Endothelial cell of umbilical vein (primary cell): ENCODE data around the gene SH3BP5L. TPM values are rescaled to one million over a fixed set of nuclear protein-coding genes. Genes with fewer than 3 reads are reported as not detected.

ENCODE experiments used
- BruUV-seq: library from RNA; stranded (reverse); fragments of 400-500 nt; replicated peaks from 2 replicates; lab custom pipeline; 2021; lab: Mats Ljungman, UMichigan
- CTCF ChIA-PET: fragments of 300-600, 350-600 bp; sonication (Branson Sonifier 250); formaldehyde crosslinking; loops from one replicate; lab custom pipeline; 2021; ENCODE audit warnings: antibody characterized with exemption, inconsistent platforms; lab: Charles Lee
- POLR2A ChIA-PET: fragments of 300-600, 350-600 bp; sonication (Branson Sonifier 250); formaldehyde crosslinking; loops from one replicate; lab custom pipeline; 2021; ENCODE audit warnings: antibody characterized with exemption, inconsistent platforms; lab: Charles Lee
- DNase-seq: peaks from one replicate; pipeline ENCODE4 v3.0.0-alpha.2; 2011; ENCODE audit warnings: low read depth, low spot score
- FAIRE-seq: peaks from 2 replicates; lab custom pipeline; 2011; peaks lifted over from hg19 to GRCh38; lab: Jason Lieb, UNC
- H2AFZ ChIP-seq: 2 replicates; pipeline ENCODE4 v1.6.0; 2012; ENCODE audit warnings: low read depth, low read length, control low read depth, inconsistent platforms
- H3K27ac ChIP-seq: 2 replicates; pipeline ENCODE4 v1.5.1; 2011; ENCODE audit warnings: low read depth, mild to moderate bottlenecking, control low read depth, low read length, moderate library complexity; ENCODE audit not compliant: insufficient read depth
- H3K27me3 ChIP-seq, 2 experiments: 2 replicates each; pipeline versions ENCODE4 v1.6.0 to v1.6.1; 2011; ENCODE audit warnings: low read length in 2 of 2, mixed read lengths in 1 of 2; ENCODE audit not compliant: control insufficient read depth in 2 of 2, insufficient read depth in 2 of 2
- H3K36me3 ChIP-seq, 2 experiments: 2 replicates in 1 of 2; 3 replicates in 1 of 2; pipeline ENCODE4 v1.5.1; 2011; ENCODE audit warnings: low read length in 2 of 2, mild to moderate bottlenecking in 1 of 2, moderate library complexity in 1 of 2; ENCODE audit not compliant: control insufficient read depth in 2 of 2, insufficient read depth in 2 of 2; ENCODE audit errors: extremely low read depth in 1 of 2
- H3K4me1 ChIP-seq: 3 replicates; pipeline ENCODE4 v1.5.1; 2011; ENCODE audit warnings: mild to moderate bottlenecking, low read length; ENCODE audit not compliant: control insufficient read depth, insufficient read depth; ENCODE audit errors: extremely low read depth
- H3K4me2 ChIP-seq: 2 replicates; pipeline ENCODE4 v1.6.1; 2011; ENCODE audit warnings: low read length, control low read depth, mixed read lengths; ENCODE audit not compliant: insufficient read depth
- H3K4me3 ChIP-seq, 3 experiments: fragments of 200-600 bp in 1 of 3; sonication (generic), shearing (Covaris generic) in 1 of 3; replicated peaks in 1 of 3; 2 replicates each; pipeline ENCODE4 v1.5.1; 2011 to 2016; ENCODE audit warnings: control low read depth in 3 of 3, low read length in 3 of 3, mild to moderate bottlenecking in 2 of 3, inconsistent platforms in 1 of 3, low read depth in 1 of 3, moderate library complexity in 1 of 3; ENCODE audit not compliant: insufficient read depth in 1 of 3
- H3K79me2 ChIP-seq: 2 replicates; pipeline ENCODE4 v1.6.0; 2012; ENCODE audit warnings: low read length, inconsistent platforms; ENCODE audit not compliant: control insufficient read depth, insufficient read depth
- H3K9ac ChIP-seq: replicated peaks from 2 replicates; pipeline ENCODE3; 2011; ENCODE audit warnings: low read length, control low read depth; ENCODE audit not compliant: insufficient read depth; ENCODE audit errors: extremely low read depth
- H3K9me1 ChIP-seq: replicated peaks from 3 replicates; pipeline ENCODE4 v1.6.0; 2011; ENCODE audit warnings: mild to moderate bottlenecking, low read length; ENCODE audit not compliant: control insufficient read depth, insufficient read depth; ENCODE audit errors: extremely low read depth
- H3K9me3 ChIP-seq: replicated peaks from 2 replicates; pipeline ENCODE4 v1.5.1; 2012; ENCODE audit warnings: low read length, inconsistent platforms; ENCODE audit not compliant: control insufficient read depth, insufficient read depth
- H4K20me1 ChIP-seq: replicated peaks from 2 replicates; pipeline ENCODE3; 2011; ENCODE audit warnings: mild to moderate bottlenecking, low read length; ENCODE audit not compliant: control insufficient read depth, insufficient read depth; ENCODE audit errors: extremely low read depth
- EZH2 ChIP-seq: IDR thresholded peaks from 2 replicates; pipeline ENCODE4 v1.6.1; 2012; ENCODE audit warnings: borderline replicate concordance, low read depth, mild to moderate bottlenecking, moderate library complexity, low read length, inconsistent platforms; ENCODE audit not compliant: severe bottlenecking
- FOS ChIP-seq: IDR thresholded peaks from 2 replicates; pipeline ENCODE4 v1.6.1; 2011; ENCODE audit warnings: mild to moderate bottlenecking, low read length, moderate library complexity, borderline replicate concordance; ENCODE audit not compliant: insufficient read depth
- GATA2 ChIP-seq: IDR thresholded peaks from 2 replicates; pipeline ENCODE4 v1.7.0; 2011; ENCODE audit warnings: low read depth, mild to moderate bottlenecking, moderate library complexity, mixed read lengths, low read length; ENCODE audit not compliant: insufficient read length, insufficient read depth
- JUN ChIP-seq: IDR thresholded peaks from 2 replicates; pipeline ENCODE4 v1.6.1; 2011; ENCODE audit warnings: borderline replicate concordance, low read depth; ENCODE audit not compliant: insufficient read length, insufficient read depth
- MAX ChIP-seq: IDR thresholded peaks from 2 replicates; pipeline ENCODE4 v1.6.1; 2011; ENCODE audit not compliant: insufficient read depth, insufficient read length
- MYC ChIP-seq: IDR thresholded peaks from one replicate; pipeline ENCODE4 v1.6.1; 2011; ENCODE audit warnings: mild to moderate bottlenecking, low read depth, low read length
- POLR2A ChIP-seq: IDR thresholded peaks from 2 replicates; pipeline ENCODE4 v1.6.1; 2012; ENCODE audit warnings: low read depth, mild to moderate bottlenecking, control low read depth, low read length
- POLR2AphosphoS5 ChIP-seq: IDR thresholded peaks from 2 replicates; pipeline ENCODE4 v1.6.1; 2012; ENCODE audit warnings: low read depth, mild to moderate bottlenecking, control low read depth, low read length, moderate library complexity; ENCODE audit not compliant: insufficient read depth
- dilution Hi-C: fragments of 300-500 bp; cut with MboI; formaldehyde crosslinking; loops from one replicate; pipeline ENCODE4 v1.15.0; 2019; ENCODE audit warnings: low sequenced_read_pairs; ENCODE audit not compliant: extremely low pct_ligation_motif_present
- intact Hi-C: fragments of 100-400 bp; cut with micrococcal nuclease; formaldehyde crosslinking; loops from one replicate; pipeline ENCODE4 v1.10.0; 2022
- polyA plus RNA-seq, 4 experiments: library from polyadenylated mRNA; depleted of rRNA in 3 of 4; stranded (reverse) in 3 of 4; unstranded in 1 of 4; fragments of >200 nt; gene quantifications; 2 replicates each; pipeline versions ENCODE4 v1.2.1 to v1.2.3, GENCODE V29; 2011 to 2012; ENCODE audit warnings: missing spikeins in 1 of 4
- total RNA-seq: library from RNA; stranded (reverse); gene quantifications from 2 replicates; pipeline ENCODE4 v1.2.3, GENCODE V29; 2021

Gene SH3BP5L
- total and polyA plus RNA-seq, 2 donors (not counting 3 experiments of a cell fraction or from before 2014, with no cell fraction given): 24.7 TPM

GRCh38 chr1:248871837-248872401, 46.2 kb upstream of the SH3BP5L start:
- dilution Hi-C loops (no loop called here), intact Hi-C loops (no loop called here)
- no peaks in the 10 kb centered on the region for H3K36me3 ChIP-seq
- DNase-seq (no peak), FAIRE-seq (no peak)
- TF ChIP-seq JUN (no peak), GATA2 (no peak), MYC (no peak)
- H4K20me1 ChIP-seq: no peaks in the 10 kb centered on the region
- H3K9me1 ChIP-seq: no peaks in the 10 kb centered on the region
- peaks cover 0 to 3% of the 10 kb centered on the region in 2 experiments for H3K27me3 ChIP-seq
- H3K4me2 ChIP-seq: peak overlapping the region; percentile 70
- peak overlapping the region; percentile 39 for H2AFZ ChIP-seq
- H3K27ac ChIP-seq: no peak overlapping the region
- H3K9me3 ChIP-seq: no peaks in the 10 kb centered on the region
- no peak overlapping the region for H3K9ac ChIP-seq
- CTCF ChIA-PET: interaction anchor here (2.7 kb wide), 1 partner anchor 13 kb away, joined by 16 read pairs; the partner anchor contains the start of gene ZNF692
- BruUV-seq: no TSS peak
- POLR2A ChIA-PET: no interaction called here
- no peaks in the 10 kb centered on the region for H3K79me2 ChIP-seq
- H3K4me3 ChIP-seq: no peak overlapping the region
- H3K4me1 ChIP-seq: no peaks in the 10 kb centered on the region

DNA sequence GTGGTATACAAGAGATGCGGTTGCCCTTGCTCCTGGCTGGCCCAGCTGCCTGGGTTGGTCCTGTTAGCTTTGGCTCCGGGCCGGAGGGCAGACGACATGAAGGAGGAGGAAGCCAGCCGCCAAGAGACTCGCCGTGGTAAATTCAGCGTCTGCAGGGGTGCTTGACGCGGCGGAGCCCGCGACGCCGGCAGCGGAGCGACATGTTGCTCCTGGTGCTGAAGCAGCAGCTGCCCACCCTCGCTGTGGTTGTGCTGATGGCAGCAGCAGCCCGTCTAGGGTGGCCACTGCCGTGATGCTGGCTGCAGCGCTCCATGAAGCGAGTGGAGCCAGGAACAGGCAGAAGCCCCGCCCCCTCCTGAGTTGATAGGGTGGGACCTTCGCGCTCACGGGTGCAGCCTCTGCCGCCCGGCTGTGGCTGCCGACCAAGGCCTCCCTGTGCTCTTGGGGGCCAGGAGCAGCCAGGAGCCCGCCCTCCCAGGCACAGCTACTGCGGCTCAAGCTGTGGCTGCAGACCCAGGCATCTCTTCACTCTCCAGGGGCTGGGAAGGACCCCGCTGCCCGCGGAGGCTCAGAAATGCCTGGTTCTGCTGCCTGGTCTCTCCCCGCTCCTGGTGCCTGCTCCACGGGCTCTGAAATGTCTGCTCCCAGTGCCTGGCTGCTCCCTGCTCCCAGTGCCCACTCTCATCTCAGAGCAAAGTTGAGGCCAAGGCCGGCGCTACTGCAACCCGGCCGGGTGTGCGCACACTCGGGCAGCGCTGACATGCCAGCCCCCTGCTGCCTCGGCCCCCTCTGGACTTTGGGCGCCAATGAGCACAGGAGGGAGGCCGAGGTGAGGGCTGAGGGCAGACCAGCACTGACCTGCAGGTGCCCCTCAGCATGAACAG, 37.5 kb upstream of the SH3BP5L start:
- Histone ChIP-seq H3K27ac (no peak overlapping the region), H3K4me1 (peaks cover 12% of the 10 kb centered on the region), H3K9ac (no peak overlapping the region), H2AFZ (peak overlapping the region; percentile 89), H3K4me3 (peak overlapping the region; percentile 14 to 39 (median 31)), H3K79me2 (peaks cover 2% of the 10 kb centered on the region), H3K36me3 (no peaks in the 10 kb centered on the region), H3K9me3 (no peaks in the 10 kb centered on the region), H3K9me1 (no peaks in the 10 kb centered on the region), H3K4me2 (peak overlapping the region; percentile 50), H3K27me3 (peaks cover 2 to 4% of the 10 kb centered on the region in 2 experiments), H4K20me1 (no peaks in the 10 kb centered on the region)
- ChIA-PET CTCF (interaction anchor here (1.7 kb wide), 1 partner anchor 10 kb away, joined by 7 read pairs; no protein-coding TSS in a partner anchor), POLR2A (no interaction called here)
- TF ChIP-seq FOS (no peak), EZH2 (no peak), MAX (no peak), JUN (no peak), POLR2AphosphoS5 (peak; percentile 55), POLR2A (peak; percentile 63)
- DNase-seq (peak; percentile 76), FAIRE-seq (peak; percentile 74)
- dilution Hi-C loops (no loop called here), intact Hi-C loops (loop anchor here (1.0 kb wide), 2 partner anchors 10 to 43 kb away; partner anchors contain the start of gene PGBD2)
- no TSS peak for BruUV-seq
